NCI-H446 (cell line): Measurements from ENCODE around the gene ZCCHC8.
"Not testable (repeated sequence)": the region's sequence is repeated elsewhere in the genome, so short reads cannot be mapped to it uniquely, and the experiment has no call there.

Source experiments
- DNase-seq, 2 experiments: peaks; one replicate each; lab custom pipeline; 2025; lab: John Stamatoyannopoulos, UW

The ZCCHC8 gene

DNA sequence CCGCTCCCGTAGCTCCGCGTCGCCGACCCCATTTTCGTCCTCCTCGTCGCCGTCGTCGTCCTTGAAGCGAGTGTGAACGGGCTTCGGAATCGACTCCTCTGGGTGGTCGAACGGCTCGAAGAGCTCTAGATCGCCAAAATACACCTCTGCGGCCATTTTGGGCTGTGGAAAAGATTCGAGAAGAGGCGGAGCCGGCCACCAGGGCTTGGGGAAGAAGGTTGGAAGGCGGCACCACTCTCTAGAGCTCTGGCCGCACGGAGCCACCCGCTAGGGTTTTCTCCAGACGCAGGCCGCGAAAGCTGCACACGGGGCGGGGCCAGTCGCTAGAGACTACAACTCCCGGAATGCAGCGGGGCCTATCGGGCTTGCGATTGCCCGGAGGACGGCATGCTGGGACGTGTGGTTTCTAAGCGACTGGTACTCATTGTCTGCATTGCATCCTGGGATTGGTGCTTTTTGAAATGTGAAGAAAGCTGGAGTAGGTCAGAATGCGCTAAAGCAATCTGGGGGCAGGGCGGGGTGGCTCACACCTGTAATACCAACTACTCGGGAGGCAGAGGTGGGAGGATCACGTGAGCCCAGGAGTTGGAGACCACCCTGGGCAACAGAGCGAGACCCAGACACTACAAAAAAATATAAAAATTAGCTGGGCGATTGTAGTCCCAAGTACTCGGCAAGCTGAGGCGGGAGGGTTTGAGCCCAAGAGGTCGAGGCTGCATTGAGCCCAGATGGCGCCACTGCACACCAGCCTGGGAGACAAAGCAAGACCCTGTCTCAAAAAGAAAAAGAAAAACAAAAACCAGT is at the start of gene ZCCHC8:
Gene ZCCHC8, minus strand, starts transcription at position 248 of the 804 bp plus-strand sequence. Its CDS starts 92 bp downstream, at position 156.
- DNase-seq, result peak; percentile 97 to 98

DNA sequence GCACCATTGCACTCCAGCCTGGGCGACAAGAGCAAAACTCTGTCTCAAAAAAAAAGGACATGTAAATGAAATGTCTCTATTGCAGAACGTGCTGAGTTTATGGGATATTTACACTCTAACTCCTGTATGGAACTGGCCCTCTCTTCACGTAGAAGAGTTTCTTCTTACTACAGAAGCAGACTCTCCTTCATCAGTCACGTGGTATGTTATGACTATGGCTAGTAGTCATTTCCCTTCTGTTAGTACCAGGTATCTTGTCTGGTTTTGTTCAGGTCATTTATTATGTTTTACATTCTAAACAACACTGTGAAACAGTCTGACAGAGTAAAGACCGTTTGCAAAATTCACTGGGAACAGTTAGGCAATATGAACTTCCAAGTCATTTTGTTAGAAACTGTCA is 46.6 kb upstream of the ZCCHC8 start:
- no peak for DNase-seq

DNA sequence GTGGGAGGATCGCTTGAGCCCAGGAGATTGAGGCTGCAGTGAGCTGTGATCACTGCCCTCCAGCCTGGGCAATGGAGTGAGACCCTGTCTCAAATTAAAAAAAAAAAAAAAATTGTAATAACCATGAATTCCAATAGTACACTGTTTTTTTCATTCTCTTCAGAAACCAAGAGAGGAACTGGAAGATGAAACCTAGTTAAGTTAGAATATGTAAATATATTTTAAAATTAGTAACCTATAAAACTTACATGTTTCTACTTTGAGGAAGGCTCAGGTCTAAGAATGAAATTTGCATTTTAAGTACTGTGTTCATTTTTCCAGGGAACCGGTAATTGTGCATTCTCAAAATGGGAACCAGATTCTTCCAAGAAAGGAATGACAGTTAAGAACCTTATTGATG is 45.1 kb upstream of the ZCCHC8 start:
- DNase-seq, result no peak

DNA sequence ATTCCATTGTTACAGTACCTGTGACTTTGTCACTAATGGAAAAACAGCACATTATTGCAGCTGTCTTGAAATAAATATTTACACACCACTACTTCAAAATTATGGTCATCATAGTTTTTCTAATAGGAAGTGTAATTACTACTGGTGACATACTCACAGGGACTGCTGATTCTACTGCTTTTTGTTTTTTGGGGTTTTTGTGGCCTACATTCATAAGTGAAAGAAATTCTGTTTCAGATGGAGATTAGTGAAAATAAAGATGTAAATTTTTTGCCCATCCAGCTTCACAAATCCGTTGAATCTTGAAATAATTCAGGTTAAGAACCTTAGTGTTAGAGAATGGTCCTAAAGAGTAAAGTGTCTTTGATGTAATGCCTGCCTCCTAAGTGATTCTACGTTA is 43.8 kb upstream of the ZCCHC8 start:
- DNase-seq, result no peak

DNA sequence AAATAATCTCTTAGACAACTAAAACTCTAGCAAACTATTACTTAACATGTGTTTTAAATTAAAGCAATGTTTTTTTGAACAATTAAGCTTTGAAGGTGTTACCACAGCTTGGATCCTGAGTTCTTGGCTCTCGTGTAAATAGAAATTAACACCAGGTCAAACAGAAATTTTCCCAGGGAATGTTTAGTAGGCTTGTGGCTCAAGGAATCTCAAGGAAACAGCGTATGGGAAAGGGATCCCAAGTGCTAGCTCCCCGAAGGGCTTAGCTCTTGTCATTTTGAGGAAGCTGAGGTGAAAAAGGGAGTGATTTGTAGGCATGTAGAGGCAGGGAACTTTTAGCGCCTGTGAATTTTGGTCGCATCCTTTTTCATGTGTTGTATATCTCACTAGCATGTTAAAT is 37.8 kb upstream of the ZCCHC8 start:
- no peak for DNase-seq

DNA sequence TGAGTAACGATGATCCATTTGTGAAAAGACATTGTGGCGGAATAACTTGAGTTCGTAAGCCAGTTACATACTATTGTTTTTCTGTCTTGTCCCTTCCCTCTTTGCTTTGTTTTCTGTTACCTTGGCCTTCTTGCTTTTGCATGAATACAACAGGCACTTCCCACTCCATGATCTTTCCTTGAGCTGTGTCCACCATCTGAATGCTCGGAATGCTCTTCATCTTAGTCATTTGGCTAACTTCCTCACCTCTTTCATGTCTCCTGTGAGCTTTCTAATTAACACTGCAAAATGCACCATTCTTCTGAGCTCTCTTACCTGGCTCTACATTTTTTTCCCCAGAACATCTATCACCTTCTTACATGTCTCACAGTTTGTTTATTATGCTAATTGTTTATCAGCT is 36.3 kb upstream of the ZCCHC8 start:
- DNase-seq, result no peak

DNA sequence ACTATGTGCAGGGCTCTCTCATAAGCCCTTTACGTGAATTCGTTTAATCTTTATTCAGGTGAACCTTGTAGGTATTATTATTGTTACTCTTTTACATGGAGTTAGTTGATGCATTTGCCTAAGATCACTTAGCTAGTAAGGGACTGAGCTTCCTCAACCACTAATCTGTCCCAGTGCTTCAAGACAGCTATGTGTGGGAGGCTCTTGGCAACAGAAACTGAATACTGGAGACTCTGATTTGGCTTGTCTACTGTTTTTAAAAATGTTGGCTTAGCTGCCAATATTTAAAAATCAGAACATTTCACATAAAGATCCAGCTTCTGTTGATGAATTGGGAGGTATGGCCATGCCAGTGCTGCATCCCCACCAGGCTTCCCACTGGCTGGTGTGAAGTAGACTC is 33.1 kb upstream of the ZCCHC8 start:
- no peak for DNase-seq

DNA sequence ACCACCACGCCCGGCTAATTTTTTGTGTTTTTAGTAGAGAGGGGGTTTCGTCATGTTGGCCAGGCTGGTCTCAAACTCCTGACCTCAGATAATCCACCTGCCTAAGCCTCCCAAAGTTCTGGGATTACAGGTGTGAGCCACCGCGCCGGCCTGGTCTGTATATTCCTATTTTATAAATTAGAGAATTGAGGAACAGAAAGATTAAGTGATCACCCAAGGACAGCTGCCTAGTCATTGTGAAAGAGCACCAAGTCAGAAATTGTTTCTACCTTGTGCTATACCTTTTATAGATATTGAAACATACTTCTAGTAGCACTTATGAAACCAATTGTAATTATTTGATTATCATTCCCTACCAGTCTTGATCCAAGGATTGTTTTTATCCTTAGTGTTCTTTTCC is 28.3 kb upstream of the ZCCHC8 start:
- no peak for DNase-seq

DNA sequence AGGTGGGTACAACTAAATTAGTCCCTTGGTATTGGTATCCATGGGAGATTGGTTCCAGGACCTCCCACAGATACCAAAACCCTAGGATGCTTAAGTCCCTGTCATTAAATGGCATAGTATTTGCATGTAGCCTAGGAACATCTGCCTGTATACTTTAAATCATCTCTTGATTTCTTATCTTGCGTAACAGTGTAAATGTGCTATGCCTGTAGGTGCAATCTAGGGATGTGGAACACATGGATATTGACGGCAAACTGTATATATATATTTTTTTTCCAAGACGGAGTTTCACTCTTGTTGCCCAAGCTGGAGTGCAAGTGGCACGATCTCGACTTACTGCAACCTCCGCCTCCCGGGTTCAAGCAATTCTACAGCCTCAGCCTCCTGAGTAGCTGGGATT is 27.9 kb upstream of the ZCCHC8 start:
- DNase-seq, result no peak

DNA sequence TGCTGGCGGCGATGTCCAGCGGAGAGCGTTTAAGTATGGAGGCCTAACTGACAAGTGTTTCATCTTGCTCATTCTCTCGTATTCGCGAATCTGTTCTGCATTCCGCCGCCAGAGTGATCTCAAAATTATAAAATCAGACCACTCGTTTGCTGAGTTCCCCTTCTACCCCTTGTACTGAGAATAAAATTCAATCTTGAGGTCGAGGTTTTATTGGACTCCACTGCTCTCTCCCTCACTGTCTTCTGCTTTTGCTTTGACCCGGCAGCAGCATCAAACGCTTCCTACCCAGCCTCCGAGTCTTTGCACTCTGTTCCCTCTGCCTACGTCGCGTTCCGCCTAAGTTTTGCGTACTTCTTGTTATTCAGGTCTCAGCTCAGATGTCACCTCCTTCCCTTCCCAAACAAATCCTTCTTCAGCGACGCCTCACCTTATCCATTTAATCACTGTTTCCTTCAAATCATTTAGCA is 26.8 kb upstream of the ZCCHC8 start:
- peak in 1 of 2 experiments; percentile 5 for DNase-seq

DNA sequence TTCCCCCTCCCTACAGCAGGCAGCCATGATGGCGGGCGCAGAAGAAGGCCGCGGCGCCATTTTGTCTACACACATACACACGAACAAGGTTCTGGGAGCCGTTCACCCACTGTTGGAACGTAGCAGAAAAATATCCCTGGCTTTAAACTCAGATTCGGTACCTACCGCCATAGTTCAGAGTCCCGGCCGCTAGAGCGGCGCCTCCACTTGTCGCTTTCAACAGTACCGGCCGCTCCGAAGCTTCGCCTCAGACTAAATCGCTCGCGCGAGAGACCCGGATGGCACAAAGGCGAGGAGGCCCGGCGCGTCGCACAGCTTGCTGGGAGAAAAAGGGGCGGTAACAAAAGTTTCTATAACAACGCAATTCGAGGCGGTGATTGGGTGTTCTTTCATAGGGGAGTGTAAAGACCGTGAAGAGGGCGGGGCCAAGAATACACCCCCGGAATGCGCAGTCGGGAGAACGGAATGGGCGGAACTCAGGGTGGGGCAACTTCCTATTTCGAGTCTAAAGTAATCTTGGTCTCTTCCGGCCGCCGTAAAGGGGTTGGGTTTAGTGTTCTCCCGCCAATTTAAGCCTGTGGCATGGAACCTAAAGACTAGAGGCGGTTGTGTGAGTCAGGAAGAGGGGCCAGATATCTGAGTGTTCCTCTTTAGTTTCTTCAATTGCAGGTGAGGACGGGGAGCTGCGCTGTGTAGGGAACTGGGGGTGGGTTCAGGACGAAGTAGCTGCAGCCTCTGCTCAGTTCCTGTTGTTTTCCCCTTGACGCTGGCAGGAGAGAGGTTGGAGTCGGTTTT is 26.1 kb upstream of the ZCCHC8 start, which contains the start of the genes KNTC1 and RSRC2:
Gene KNTC1, plus strand, starts transcription at position 567 of the 795 bp plus-strand sequence. CDS start 2,815 bp downstream, outside the sequence.
Gene RSRC2, minus strand, starts transcription at position 254 of the 795 bp plus-strand sequence. Its CDS starts 83 bp downstream, at position 171.
- peak; percentile 99 for DNase-seq

DNA sequence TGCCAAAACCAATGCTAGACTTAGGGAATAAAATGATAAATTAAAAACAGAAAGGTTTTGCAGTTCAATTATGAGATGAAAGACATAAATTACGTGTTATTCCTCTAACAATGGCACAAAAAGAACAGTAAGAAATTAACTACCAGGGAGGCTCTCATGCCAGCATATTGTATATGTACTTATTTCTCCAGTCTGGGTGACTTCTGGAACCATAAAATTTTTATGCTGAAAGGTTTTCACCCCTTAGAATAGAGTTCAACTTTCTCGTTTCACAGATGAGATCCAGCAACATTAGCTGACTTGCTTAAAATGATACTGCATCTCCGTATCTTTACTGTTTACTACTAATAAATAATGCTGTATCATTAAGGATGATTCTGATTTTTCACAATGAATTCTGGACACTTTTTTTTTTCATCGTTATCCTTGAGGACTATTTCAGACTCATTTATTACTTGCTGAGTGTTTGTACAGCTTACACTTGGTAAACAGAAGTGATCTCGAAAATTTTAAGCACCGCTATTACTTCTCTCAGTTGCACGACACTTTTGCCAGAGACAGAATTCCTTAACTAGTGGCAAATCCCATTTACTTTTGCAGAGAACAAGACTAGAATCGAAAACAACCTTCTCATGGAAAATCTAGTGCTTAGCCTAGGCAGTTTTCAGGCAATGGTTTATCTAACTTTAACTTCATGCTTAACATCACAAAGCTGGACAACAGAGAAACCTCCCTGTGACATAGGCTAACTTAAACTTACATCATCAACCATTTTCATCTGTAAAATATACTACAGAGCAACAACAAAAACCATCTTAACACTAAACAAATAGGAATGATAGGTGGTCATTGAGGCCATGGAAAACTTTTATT is 23.4 kb upstream of the ZCCHC8 start:
- no peak for DNase-seq

DNA sequence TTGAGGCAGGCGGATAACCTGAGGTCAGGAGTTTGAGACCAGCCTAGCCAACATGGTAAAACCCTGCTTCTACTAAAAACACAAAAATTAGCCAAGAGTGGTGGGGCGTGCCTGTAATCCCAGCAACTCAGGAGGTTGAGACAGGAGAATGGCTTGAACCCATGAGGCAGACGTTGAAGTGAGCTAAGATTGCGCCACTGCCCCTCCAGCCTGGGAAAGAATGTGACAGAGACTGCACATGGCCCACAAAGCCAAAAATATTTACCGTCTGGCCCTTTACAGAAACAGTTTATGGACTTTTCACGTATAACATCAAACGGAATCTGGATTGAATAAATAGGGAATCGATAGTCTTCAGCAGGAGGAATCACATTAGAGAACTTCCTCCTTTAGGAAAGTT is 22.5 kb upstream of the ZCCHC8 start:
- no peak for DNase-seq

DNA sequence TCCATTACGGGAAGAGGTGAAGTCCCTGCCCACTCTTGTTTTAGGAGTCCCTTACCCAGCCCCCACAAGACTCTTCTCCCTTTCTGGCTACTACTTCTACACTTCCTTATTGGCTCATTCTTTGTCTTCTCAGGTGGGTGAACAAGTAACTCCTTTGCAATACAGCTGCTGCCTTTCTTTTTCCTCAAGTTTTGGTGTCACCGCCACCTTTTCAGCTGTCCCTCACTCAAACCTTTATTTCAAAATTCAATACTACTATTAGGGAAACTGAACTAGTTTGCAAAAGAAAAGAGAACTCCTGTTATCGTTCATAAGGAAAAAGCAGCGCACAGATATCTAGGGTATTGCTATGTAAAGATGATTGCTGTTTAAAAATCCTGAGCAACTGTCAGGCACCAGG is 19.9 kb upstream of the ZCCHC8 start:
- no peak for DNase-seq

DNA sequence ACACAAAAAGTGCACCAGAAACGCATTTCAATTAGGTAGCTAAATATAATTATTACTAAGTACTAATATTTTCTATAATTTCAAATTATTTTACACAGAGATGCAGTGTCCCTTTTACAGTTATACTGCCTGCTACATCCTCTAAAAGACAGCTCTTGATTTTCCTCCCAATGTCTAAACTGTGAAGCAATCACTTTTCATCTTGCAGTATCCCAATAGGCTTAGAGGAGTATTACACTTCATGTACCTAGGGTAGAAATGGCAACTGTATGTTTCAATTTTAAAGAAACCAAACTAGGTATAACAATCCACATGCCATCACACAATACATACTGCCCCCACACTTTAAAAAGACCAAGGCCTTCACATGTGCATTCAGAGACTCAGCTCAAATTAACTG is 18.7 kb upstream of the ZCCHC8 start:
- DNase-seq, result no peak

DNA sequence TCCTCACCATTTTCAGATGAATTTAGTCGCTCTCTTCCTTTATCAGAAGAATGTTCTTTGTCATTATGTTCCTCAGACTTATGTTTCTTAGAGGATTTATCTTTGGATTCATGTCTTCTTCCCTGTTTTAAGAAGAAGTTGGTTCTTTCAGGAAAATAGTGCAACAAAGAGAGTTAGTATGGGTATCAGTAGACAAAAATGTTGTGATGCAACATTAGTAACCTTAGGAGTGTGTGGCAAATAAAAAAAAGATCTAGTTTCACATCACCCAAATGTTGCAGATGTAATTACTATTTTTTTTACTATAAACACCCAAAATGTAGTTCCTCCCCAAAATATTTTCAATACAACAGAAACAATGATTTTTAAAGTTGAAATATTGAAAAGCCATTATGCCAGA is 18.2 kb upstream of the ZCCHC8 start:
- no peak for DNase-seq

DNA sequence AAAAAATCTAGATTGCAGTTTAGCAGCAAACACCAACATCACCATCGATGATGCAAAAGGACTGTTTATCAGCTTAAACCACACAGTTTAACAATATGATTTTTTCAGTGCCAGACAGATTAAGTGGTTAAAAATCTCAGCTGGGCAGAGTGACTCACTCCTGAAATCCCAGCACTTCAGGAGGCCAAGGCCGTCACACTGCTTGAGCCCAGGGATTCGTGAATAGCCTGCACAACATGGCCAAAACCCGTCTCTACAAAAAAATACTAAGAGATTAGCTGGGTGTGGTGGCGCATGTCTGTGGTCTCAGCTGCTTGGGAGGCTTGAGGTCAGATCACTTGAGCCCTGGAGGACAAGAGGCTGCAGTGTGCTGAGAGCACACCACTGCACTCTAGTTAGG is 17.1 kb upstream of the ZCCHC8 start:
- DNase-seq, result no peak

DNA sequence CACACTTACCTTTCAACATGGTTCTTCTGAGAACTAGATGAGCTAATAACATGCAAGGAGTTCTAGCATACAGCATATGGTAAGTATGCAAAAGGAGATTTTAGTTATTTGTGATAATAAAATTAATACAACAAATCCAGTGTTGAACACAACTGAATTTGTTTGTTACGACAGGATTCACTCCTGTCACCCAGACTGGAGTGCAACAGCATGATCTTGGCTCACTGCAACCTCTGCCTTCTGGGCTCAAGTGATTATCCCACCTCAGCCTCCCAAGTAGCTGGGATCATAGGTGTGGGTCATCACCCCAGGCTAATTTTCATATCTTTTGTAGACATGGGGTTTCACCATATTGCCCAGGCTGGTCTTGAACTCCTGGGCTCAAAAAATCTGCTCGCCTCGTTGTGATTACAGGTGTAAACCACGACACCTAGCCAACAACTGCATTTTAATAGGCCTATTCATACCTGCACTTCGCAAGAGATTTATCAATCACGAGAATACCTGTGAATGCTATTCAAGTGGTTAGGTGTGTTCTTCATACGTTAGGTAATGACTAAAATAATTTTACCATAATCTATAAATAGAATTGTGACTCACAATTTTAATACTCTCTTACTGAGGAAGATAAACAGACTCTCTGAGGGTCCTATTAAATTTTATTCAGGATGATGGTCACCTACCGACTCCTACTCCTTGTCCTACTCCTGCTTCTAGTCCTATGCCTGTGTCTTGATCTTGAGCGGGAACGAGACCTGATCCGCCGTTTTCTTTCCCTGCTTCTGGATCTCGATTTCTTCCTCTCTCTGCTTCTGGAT is 16.0 kb upstream of the ZCCHC8 start:
- DNase-seq, result no peak

DNA sequence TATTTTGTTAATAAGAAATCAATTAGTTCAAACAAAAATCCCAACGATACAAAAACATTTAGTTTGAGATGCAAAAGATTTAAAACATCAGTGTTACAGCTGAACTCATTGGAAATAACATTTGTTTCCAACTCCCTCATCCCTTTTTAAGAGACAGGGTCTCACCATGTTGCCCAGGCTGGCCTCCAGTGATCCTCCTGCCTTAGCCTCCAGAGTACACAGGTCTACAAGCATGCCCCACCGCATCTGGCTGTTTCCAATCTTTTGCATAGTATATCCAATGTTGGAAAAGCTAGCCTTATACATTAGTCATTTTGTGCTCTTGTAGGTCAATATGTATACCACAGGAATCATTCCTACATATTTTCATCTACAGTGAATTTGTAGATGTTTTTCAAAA is 14.5 kb upstream of the ZCCHC8 start:
- DNase-seq, result no peak

DNA sequence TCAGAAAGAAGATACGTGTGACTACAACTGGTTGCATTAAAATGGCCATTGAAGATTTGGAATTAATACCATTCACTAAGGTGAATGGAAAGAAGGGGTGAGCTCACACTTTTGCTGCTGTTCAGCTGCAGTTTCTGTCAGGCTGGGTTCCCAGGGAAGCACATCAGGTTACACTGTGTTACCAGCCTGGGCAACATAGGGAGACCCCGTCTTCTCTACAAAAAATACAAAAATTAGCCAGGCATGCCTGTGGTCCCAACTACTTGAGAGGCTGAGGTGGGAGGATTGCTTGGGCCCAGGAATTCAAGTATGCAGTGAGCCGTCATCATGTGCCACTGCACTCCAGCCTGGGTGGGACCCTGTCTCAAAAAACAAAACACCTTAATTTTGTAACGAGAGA is 12.9 kb upstream of the ZCCHC8 start:
- no peak for DNase-seq

DNA sequence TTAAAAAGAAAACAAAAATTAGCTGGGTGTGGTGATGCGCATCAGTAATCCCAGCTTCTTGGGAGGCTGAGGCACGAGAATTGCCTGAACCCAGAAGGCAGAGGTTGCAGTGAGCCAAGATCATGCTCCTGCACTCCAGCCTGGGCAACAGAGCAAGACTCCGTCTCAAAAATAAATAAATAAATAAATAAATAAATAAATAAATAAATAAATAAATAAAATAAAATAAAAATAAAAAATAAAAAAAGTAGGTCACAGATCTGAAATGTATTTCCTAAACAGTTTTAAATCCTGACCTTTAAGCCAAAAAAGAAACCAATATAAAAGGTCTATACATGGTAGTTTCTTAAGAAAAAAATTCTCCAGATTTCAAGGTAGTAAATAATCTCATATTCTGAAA is 12.3 kb upstream of the ZCCHC8 start:
- DNase-seq, result not testable (repeated sequence)
